Karpas-422 (cell line): Measurements from ENCODE around the gene LRRC8D. TPM values are rescaled to one million over a fixed set of nuclear protein-coding genes. Genes with fewer than 3 reads are reported as not detected.

ENCODE experiments used
- DNase-seq: peaks from one replicate; pipeline ENCODE4 v3.0.0-alpha.2; 2015
- H2AFZ ChIP-seq: fragments of 200-600 bp; sonication (generic); 2 replicates; pipeline ENCODE4 v1.6.1; 2014; ENCODE audit warnings: antibody characterized with exemption, low read length, mixed read lengths
- H3K27ac ChIP-seq: fragments of 200-600 bp; sonication (generic); 2 replicates; pipeline ENCODE4 v1.5.1; 2014; ENCODE audit warnings: mild to moderate bottlenecking, low read length, moderate library complexity
- H3K27me3 ChIP-seq: fragments of 200-600 bp; sonication (generic); 2 replicates; pipeline ENCODE4 v1.6.1; 2014; ENCODE audit warnings: low read length, mixed read lengths
- H3K36me3 ChIP-seq: fragments of 200-600 bp; sonication (generic); 2 replicates; pipeline ENCODE4 v1.6.1; 2014; ENCODE audit warnings: low read length, mixed read lengths; ENCODE audit not compliant: insufficient read depth
- H3K4me1 ChIP-seq: fragments of 200-600 bp; sonication (generic); 2 replicates; pipeline ENCODE4 v1.6.1; 2014; ENCODE audit warnings: mild to moderate bottlenecking, low read length, mixed read lengths
- H3K4me2 ChIP-seq: fragments of 200-600 bp; sonication (generic); 2 replicates; pipeline ENCODE4 v1.6.1; 2014; ENCODE audit warnings: low read length, low read depth, mild to moderate bottlenecking; ENCODE audit not compliant: poor library complexity, severe bottlenecking
- H3K4me3 ChIP-seq: fragments of 200-600 bp; sonication (generic); 2 replicates; pipeline ENCODE4 v1.5.1; 2014; ENCODE audit warnings: mild to moderate bottlenecking, antibody characterized with exemption, low read length, mixed read lengths
- H3K79me2 ChIP-seq: fragments of 200-600 bp; sonication (generic); 2 replicates; pipeline ENCODE4 v1.6.1; 2014; ENCODE audit warnings: mild to moderate bottlenecking, low read length, mixed read lengths
- H3K9ac ChIP-seq: fragments of 200-600 bp; sonication (generic); 2 replicates; pipeline ENCODE4 v1.6.0; 2014; ENCODE audit warnings: low read length
- H3K9me2 ChIP-seq: fragments of 200-600 bp; sonication (generic), shearing (Covaris generic); replicated peaks from 2 replicates; pipeline ENCODE4 v1.6.0; 2014; ENCODE audit warnings: mild to moderate bottlenecking, low read length, moderate library complexity; ENCODE audit not compliant: insufficient read depth
- H3K9me3 ChIP-seq: fragments of 300-700, 200-600 bp; sonication (generic); 2 replicates; pipeline ENCODE4 v1.6.1; 2014; ENCODE audit warnings: low read length, mixed read lengths
- H4K20me1 ChIP-seq: fragments of 200-600 bp; sonication (generic); 2 replicates; pipeline ENCODE4 v1.6.1; 2014; ENCODE audit warnings: mild to moderate bottlenecking, antibody characterized with exemption, low read length, low read depth; ENCODE audit not compliant: insufficient read depth
- total RNA-seq: library from RNA; depleted of rRNA; stranded (reverse); fragments of >200 nt; shearing (Covaris generic); gene quantifications from 2 replicates; pipeline ENCODE4 v1.2.3, GENCODE V29; 2014; ENCODE audit warnings: low replicate concordance

Gene LRRC8D
- total RNA-seq, 1 experiment from 2014 or later, result 48.9 TPM

DNA sequence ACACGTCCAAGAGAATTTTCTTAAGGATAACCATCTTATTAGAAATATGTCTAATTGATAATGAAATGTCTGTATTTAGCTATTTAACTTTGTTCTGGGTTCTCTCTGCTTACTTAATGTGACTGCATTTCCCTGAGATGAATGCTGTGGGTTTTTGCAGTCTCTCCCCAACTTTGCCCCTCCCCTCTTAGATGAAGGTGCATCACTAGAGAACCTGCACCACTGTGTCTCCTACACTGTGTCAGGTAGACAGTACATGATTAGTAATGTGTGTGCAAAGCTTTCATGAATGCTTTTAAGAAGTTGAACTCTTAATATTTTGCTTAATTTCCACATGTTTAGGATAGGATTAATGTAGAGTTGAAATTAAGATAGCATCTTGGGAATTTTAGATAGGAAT lies 51.7 kb downstream of the LRRC8D start:
- no peak overlapping the region for H2AFZ ChIP-seq
- no peaks in the 10 kb centered on the region for H3K9me3 ChIP-seq
- no peaks in the 10 kb centered on the region for H3K9me2 ChIP-seq
- H3K4me1 ChIP-seq, result peaks cover 3% of the 10 kb centered on the region; the same call in 1 of the 2 replicates
- H3K4me3 ChIP-seq, result no peak overlapping the region
- H3K4me2 ChIP-seq, result no peak overlapping the region
- no peaks in the 10 kb centered on the region for H3K27me3 ChIP-seq
- no peak overlapping the region for H3K27ac ChIP-seq
- peaks cover 9% of the 10 kb centered on the region; the same call in 1 of the 2 replicates for H3K36me3 ChIP-seq
- peaks cover 88% of the 10 kb centered on the region for H3K79me2 ChIP-seq
- no peak for DNase-seq
- H4K20me1 ChIP-seq, result no peaks in the 10 kb centered on the region
- H3K9ac ChIP-seq, result no peak overlapping the region

DNA sequence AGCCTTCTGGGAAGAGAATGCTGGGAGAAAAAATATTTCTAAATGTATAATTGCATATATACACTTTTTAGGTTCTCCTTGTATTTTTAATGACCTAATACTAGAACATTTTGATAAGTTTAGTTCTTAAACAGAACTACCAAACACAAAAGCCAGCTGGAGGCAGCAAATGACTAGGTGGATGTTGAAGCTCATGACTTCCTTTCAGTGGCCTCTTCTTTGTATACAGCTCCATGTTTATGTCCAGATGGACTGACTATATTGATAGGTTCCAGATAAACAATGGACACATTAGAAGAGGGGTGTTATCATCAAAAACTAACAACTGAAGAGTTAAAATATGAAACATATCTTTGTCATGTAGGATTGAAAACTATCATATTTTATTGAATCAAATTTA lies 52.5 kb downstream of the LRRC8D start:
- DNase-seq, result no peak
- Histone ChIP-seq H3K9ac (no peak overlapping the region), H3K79me2 (peaks cover 88% of the 10 kb centered on the region), H3K4me1 (peaks cover 3% of the 10 kb centered on the region; the same call in 1 of the 2 replicates), H3K4me2 (no peak overlapping the region), H3K4me3 (no peak overlapping the region), H3K36me3 (peaks cover 16% of the 10 kb centered on the region; the same call in 1 of the 2 replicates), H3K27me3 (no peaks in the 10 kb centered on the region), H3K9me2 (no peaks in the 10 kb centered on the region), H4K20me1 (no peaks in the 10 kb centered on the region), H3K27ac (no peak overlapping the region), H2AFZ (no peak overlapping the region), H3K9me3 (no peaks in the 10 kb centered on the region)

DNA sequence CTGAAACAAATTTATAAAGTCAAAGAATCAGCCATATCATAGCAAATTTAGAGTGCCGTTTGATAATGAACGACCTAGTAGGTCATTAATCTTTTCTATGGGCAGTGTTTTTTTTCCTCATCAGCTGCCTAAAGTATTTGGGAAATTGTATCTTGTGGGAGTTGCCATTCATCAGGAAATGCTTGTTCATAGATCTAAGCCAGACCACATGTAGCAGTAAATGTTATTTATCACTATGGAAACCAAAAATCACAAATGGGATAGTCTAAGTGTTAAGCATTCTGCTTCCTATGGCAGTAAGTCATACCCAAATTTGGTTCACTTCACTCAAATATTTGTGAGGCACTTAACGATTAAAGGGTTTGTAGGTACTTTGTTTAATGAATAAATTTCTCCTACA lies 52.9 kb downstream of the LRRC8D start:
- Histone ChIP-seq H3K36me3 (peaks cover 18% of the 10 kb centered on the region; the same call in 1 of the 2 replicates), H3K4me1 (peaks cover 3% of the 10 kb centered on the region; the same call in 1 of the 2 replicates), H2AFZ (no peak overlapping the region), H3K9ac (no peak overlapping the region), H3K9me2 (no peaks in the 10 kb centered on the region), H3K4me3 (no peak overlapping the region), H4K20me1 (no peaks in the 10 kb centered on the region), H3K27ac (no peak overlapping the region), H3K79me2 (peaks cover 87% of the 10 kb centered on the region), H3K4me2 (no peak overlapping the region), H3K27me3 (no peaks in the 10 kb centered on the region), H3K9me3 (no peaks in the 10 kb centered on the region)
- no peak for DNase-seq

DNA sequence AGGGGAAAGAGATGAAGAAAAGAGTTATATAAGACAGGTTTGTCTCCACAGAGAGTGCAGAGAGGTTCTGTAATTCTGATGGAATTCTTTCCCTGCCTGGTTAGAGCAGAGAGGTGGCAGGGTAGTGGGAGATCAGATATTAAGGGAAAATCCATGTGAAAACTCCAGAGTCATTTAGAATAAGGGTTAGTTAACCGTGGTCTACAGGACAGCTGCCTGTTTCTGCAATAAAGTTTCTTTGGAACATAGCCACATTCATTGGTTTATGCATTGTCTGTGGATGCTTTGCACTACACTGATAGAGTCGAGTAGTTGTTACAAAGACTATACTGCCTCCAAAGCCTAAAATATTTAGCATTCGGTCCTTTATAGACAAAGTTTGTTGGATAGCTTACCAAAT lies 55.6 kb downstream of the LRRC8D start:
- Histone ChIP-seq H4K20me1 (no peaks in the 10 kb centered on the region), H3K9me2 (no peaks in the 10 kb centered on the region), H3K4me1 (peaks cover 3% of the 10 kb centered on the region; the same call in 1 of the 2 replicates), H3K4me2 (no peak overlapping the region), H3K27ac (no peak overlapping the region), H3K9me3 (peaks cover 5% of the 10 kb centered on the region; the same call in 1 of the 2 replicates), H3K4me3 (no peak overlapping the region), H3K9ac (no peak overlapping the region), H3K27me3 (no peaks in the 10 kb centered on the region), H3K79me2 (peaks cover 97% of the 10 kb centered on the region), H2AFZ (no peak overlapping the region), H3K36me3 (peaks cover 34% of the 10 kb centered on the region)
- DNase-seq, result no peak

DNA sequence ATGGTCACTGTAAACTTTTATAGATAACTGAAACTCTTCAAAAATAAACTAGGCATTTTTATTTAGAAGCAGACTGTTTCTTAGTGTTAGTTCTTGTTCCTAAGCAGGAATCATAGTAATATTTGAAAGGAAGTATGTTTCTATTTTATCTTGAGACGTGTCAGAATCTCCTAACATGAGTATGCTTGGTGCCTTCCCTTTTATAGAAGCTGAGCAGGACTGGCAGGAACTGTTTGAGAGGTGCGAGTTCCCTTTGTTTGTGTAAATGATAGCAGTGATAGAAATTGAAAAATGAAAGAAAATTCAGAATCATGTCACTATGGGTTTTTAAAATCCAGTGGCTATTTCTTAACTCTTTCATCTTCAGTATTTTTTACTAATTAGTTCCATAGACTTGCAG lies 56.9 kb downstream of the LRRC8D start:
- no peak overlapping the region for H2AFZ ChIP-seq
- H3K79me2 ChIP-seq, result peaks cover 97% of the 10 kb centered on the region
- no peak for DNase-seq
- peaks cover 40% of the 10 kb centered on the region for H3K36me3 ChIP-seq
- H3K9me2 ChIP-seq, result no peaks in the 10 kb centered on the region
- no peak overlapping the region for H3K4me3 ChIP-seq
- H3K9me3 ChIP-seq, result peaks cover 5% of the 10 kb centered on the region; the same call in 1 of the 2 replicates
- H3K4me2 ChIP-seq, result no peak overlapping the region
- no peaks in the 10 kb centered on the region for H3K27me3 ChIP-seq
- H3K4me1 ChIP-seq, result 0 out of 2 replicates have a peak, but pooled peaks cover under 1% of the 10 kb centered on the region
- no peaks in the 10 kb centered on the region for H4K20me1 ChIP-seq
- no peak overlapping the region for H3K27ac ChIP-seq
- no peak overlapping the region for H3K9ac ChIP-seq

DNA sequence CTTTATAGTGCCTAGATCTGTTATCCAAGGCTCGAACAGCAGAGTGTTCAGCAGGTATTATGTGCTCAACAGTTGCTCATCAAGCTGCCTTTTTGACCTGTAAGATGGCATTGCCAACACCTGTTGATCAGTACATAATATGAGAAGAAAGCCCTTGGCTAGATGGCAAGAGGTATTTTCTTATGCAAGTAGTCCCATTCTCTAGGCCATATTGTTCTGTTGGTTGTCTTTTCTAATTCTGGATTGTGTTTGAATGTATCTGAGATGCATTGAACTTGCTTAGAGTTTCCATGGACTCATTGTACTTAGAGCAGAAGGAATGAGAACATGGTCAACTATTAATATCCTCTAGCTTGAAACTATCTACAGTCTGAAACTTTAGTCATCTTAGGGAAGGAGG lies 57.4 kb downstream of the LRRC8D start:
- Histone ChIP-seq H3K4me1 (no peaks in the 10 kb centered on the region), H3K36me3 (peaks cover 40% of the 10 kb centered on the region), H3K27ac (no peak overlapping the region), H3K9ac (no peak overlapping the region), H2AFZ (no peak overlapping the region), H3K9me3 (peaks cover 5% of the 10 kb centered on the region; the same call in 1 of the 2 replicates), H3K4me3 (no peak overlapping the region), H3K9me2 (no peaks in the 10 kb centered on the region), H3K27me3 (no peaks in the 10 kb centered on the region), H3K79me2 (peaks cover 97% of the 10 kb centered on the region), H3K4me2 (no peak overlapping the region), H4K20me1 (no peaks in the 10 kb centered on the region)
- no peak for DNase-seq

DNA sequence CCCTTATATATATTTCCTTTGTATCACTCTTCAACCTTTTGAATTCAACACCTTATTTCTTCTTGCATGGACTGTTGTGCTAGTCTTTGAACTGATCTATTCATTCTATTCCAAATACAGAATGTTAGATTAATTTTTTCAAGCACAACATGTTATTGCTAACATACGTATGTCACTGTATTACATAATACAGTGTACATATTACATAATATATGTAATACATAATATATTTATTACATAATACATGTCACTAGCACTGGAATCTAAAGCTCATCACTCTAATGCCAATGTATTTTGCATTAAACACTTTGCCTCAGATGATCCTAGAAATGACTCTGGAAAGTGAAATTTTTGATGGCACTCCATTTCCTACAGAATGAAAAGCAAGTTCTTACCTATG lies 59.8 kb downstream of the LRRC8D start:
- H3K4me2 ChIP-seq, result no peak overlapping the region
- H4K20me1 ChIP-seq, result no peaks in the 10 kb centered on the region
- peaks cover 97% of the 10 kb centered on the region for H3K79me2 ChIP-seq
- H3K4me3 ChIP-seq, result no peak overlapping the region
- H3K9me2 ChIP-seq, result no peaks in the 10 kb centered on the region
- H3K4me1 ChIP-seq, result no peaks in the 10 kb centered on the region
- DNase-seq, result no peak
- H3K9me3 ChIP-seq, result peaks cover 5% of the 10 kb centered on the region; the same call in 1 of the 2 replicates
- H2AFZ ChIP-seq, result no peak overlapping the region
- H3K36me3 ChIP-seq, result peaks cover 40% of the 10 kb centered on the region
- H3K27ac ChIP-seq, result no peak overlapping the region
- H3K27me3 ChIP-seq, result no peaks in the 10 kb centered on the region
- no peak overlapping the region for H3K9ac ChIP-seq

DNA sequence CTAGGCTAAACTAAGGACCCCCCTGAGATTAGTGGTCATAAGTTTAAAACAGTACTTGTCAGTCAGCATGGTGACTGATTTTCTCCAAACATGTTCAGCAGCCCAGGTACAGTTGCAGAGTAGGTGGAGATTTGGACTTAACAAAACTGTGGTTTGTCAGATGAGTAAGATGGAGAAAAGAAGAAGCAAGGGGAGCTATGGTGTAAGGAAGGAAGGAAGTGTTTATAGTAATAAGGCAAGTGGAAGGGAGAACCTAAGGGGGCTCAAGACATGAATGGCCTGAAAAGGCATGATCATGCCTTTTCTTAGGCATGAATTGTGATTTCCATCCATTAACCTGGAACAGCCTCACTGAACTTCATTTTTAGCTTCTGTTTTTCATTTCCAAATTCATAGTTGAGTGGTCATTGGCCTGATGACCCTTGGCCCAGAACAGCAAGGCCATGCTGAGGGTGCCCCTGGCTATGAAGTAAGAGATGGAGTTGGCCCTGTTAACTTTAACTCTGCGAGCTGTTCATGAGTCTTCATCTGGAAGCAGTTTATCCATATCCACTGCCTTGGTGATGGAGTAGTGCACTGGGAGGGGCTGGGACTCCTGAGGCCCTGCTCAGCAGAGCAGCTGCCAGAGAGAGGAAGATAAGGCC lies 60.7 kb downstream of the LRRC8D start:
- DNase-seq, result no peak

More for the DNA sequence above, 60.7 kb downstream of the LRRC8D start:
- Histone ChIP-seq H3K9me2 (no peaks in the 10 kb centered on the region), H4K20me1 (no peaks in the 10 kb centered on the region), H3K27me3 (no peaks in the 10 kb centered on the region), H3K9ac (no peak overlapping the region), H3K79me2 (peaks cover 97% of the 10 kb centered on the region), H3K4me3 (no peak overlapping the region), H3K4me2 (no peak overlapping the region), H3K9me3 (peaks cover 5% of the 10 kb centered on the region; the same call in 1 of the 2 replicates), H3K36me3 (peaks cover 40% of the 10 kb centered on the region), H3K4me1 (no peaks in the 10 kb centered on the region), H2AFZ (no peak overlapping the region), H3K27ac (no peak overlapping the region)
